Naive thymus-derived CD4-positive, alpha-beta T cell (primary cell): ENCODE measurements around the gene IL1RL2. TPM values are rescaled to one million over a fixed set of nuclear protein-coding genes. Genes with fewer than 3 reads are reported as not detected.

Experiments used
- ATAC-seq: fragments of 150-1000 bp; cut with Tn5 transposase; 2 replicates; pipeline ENCODE4 v1.10.0; 2021; ENCODE audit warnings: mild to moderate bottlenecking, moderate library complexity
- CTCF ChIA-PET: fragments of 350-600 bp; sonication (Branson Sonifier 250); formaldehyde crosslinking; loops from one replicate; lab custom pipeline; 2021; ENCODE audit warnings: antibody characterized with exemption; lab: Charles Lee
- POLR2A ChIA-PET: fragments of 350-600 bp; sonication (Branson Sonifier 250); formaldehyde crosslinking; loops from one replicate; lab custom pipeline; 2021; ENCODE audit warnings: antibody characterized with exemption, inconsistent platforms; lab: Charles Lee
- DNase-seq, 9 donors: peaks; one replicate each; pipeline versions ENCODE4 v3.0.0 to v3.0.0-alpha.2; 2020 to 2022; ENCODE audit warnings: mixed read lengths in 1 of 9
- H3K27ac ChIP-seq: one replicate; pipeline ENCODE4 v1.7.0; 2013; ENCODE audit warnings: mild to moderate bottlenecking, low read depth, low read length, moderate library complexity
- H3K27me3 ChIP-seq, 2 donors: one replicate each; pipeline ENCODE4 v1.7.0; 2013; ENCODE audit warnings: low read length in 2 of 2, mild to moderate bottlenecking in 2 of 2, moderate library complexity in 2 of 2; ENCODE audit not compliant: control insufficient read depth in 2 of 2, insufficient read depth in 2 of 2
- H3K36me3 ChIP-seq, 3 experiments: 1 replicate in 2 of 3; 2 replicates in 1 of 3; pipeline ENCODE4 v1.7.0; 2013; ENCODE audit warnings: low read length in 3 of 3, mild to moderate bottlenecking in 3 of 3, moderate library complexity in 1 of 3; ENCODE audit not compliant: insufficient read depth in 3 of 3, control insufficient read depth in 2 of 3
- H3K4me1 ChIP-seq, 2 donors: one replicate each; pipeline ENCODE4 v1.7.0; 2013; ENCODE audit warnings: low read length in 2 of 2, mild to moderate bottlenecking in 2 of 2, moderate library complexity in 1 of 2; ENCODE audit not compliant: control insufficient read depth in 2 of 2, insufficient read depth in 2 of 2
- H3K4me3 ChIP-seq: 2 replicates; pipeline ENCODE4 v1.7.0; 2013; ENCODE audit warnings: mild to moderate bottlenecking, low read length
- H3K9me3 ChIP-seq, 3 experiments: 1 replicate in 2 of 3; 2 replicates in 1 of 3; pipeline ENCODE4 v1.7.0; 2013; ENCODE audit warnings: low read length in 3 of 3; ENCODE audit not compliant: control insufficient read depth in 2 of 3
- H3K27ac Mint-ChIP-seq, 9 donors: one replicate each; pipeline ENCODE4 v1.8.0; 2020 to 2022; ENCODE audit warnings: mixed read lengths in 9 of 9, mild to moderate bottlenecking in 8 of 9, moderate library complexity in 5 of 9, inconsistent platforms in 2 of 9
- H3K27me3 Mint-ChIP-seq, 5 donors: one replicate each; pipeline ENCODE4 v1.8.0; 2021 to 2022; ENCODE audit warnings: mixed read lengths in 5 of 5, mild to moderate bottlenecking in 1 of 5
- H3K36me3 Mint-ChIP-seq, 5 donors: one replicate each; pipeline ENCODE4 v1.8.0; 2020 to 2022; ENCODE audit warnings: mixed read lengths in 5 of 5, mild to moderate bottlenecking in 3 of 5, inconsistent platforms in 1 of 5
- H3K4me1 Mint-ChIP-seq, 7 donors: one replicate each; pipeline ENCODE4 v1.8.0; 2020 to 2022; ENCODE audit warnings: mixed read lengths in 7 of 7, mild to moderate bottlenecking in 3 of 7, inconsistent platforms in 1 of 7
- H3K4me3 Mint-ChIP-seq, 10 donors: one replicate each; pipeline ENCODE4 v1.8.0; 2020 to 2022; ENCODE audit warnings: mild to moderate bottlenecking in 10 of 10, mixed read lengths in 10 of 10, moderate library complexity in 6 of 10, inconsistent platforms in 2 of 10
- H3K9me3 Mint-ChIP-seq, 11 donors: one replicate each; pipeline ENCODE4 v1.8.0; 2020 to 2022; ENCODE audit warnings: mixed read lengths in 11 of 11, mild to moderate bottlenecking in 4 of 11, inconsistent platforms in 1 of 11, moderate library complexity in 1 of 11
- intact Hi-C, 2 donors: fragments of 100-400 bp; cut with micrococcal nuclease; formaldehyde crosslinking; loops; one replicate each; pipeline ENCODE4 v1.15.1; 2023
- polyA plus RNA-seq, 2 donors: library from polyadenylated mRNA; unstranded; fragments of 300-500 nt; fragmentation: Illumina TruSeq; gene quantifications; one replicate each; pipeline ENCODE4 v1.2.3, GENCODE V29; 2021
- total RNA-seq, 6 experiments: library from RNA in 5 of 6; stranded (reverse) in 5 of 6; gene quantifications; 1 replicate in 5 of 6; 2 replicates in 1 of 6; pipeline ENCODE4 v1.2.3 and lab custom pipeline; 2021 to 2026

IL1RL2 gene
- total and polyA plus RNA-seq, 7 experiments from 2014 or later, result 0.15 to 0.21 TPM; not detected in 5

DNA sequence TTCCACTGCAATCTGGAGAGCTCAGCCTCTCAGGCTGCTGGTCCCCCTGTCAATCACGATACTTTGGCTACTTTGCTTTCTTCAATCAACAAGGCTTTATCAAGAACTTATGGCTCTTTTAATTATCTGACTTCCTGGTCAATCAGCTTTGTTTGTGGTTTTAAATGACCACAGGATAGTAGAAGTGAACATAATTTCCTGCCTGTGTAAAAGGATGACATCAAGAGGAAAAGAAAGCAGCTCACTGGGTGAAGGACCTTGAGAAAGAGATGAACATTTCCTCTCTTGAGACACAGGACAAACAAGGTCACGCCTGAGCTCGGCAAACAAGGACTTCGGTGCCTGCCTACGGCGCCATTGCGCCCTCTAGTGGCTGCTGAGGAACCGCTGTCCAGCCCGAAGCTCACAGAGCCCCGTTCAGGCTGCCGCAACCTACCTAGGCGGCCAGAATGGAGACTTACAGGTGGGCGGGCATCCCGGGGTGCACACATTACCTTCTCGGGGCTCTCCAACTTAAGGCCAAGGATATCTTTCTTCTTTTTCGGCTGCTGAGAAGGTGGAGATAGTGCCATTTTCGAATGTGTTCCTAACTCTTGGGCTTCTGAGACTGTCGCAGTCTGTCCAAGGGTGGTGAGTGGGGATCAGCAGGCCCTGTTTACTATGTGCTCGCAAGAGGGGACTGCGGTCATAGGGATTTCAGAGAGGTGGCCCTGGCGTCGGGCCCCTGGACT lies 54.0 kb downstream of the IL1RL2 start:
- Mint-ChIP-seq H3K4me3 (peak overlapping the region in 5 of 10 donors; percentile 12 to 41 (median 18)), H3K36me3 (no peaks in the 10 kb centered on the region), H3K27ac (peak overlapping the region in 5 of 9 donors; percentile 25 to 72 (median 56)), H3K4me1 (peaks cover 6 to 31% (median 9%) of the 10 kb centered on the region in 7 donors), H3K27me3 (peaks cover 0 to 2% (median 0%) of the 10 kb centered on the region in 5 donors), H3K9me3 (no peaks in the 10 kb centered on the region)
- H3K27me3 ChIP-seq, result peaks cover 0 to 3% of the 10 kb centered on the region in 2 donors
- POLR2A ChIA-PET, result interaction anchor here (0.5 to 1.5 kb wide), 2 partner anchors 214 to 221 kb away, joined by 3 to 4 read pairs; no protein-coding TSS in a partner anchor
- no peak overlapping the region for H3K4me3 ChIP-seq
- peak; percentile 55 to 88 (median 80) for DNase-seq
- intact Hi-C loops, result loop anchor here (1.0 to 5.0 kb wide), 9 partner anchors 53 to 1228 kb away; no protein-coding TSS in a partner anchor
- no peaks in the 10 kb centered on the region for H3K36me3 ChIP-seq
- H3K27ac ChIP-seq, result no peak overlapping the region
- ATAC-seq, result peak; percentile 95
- no peaks in the 10 kb centered on the region for H3K9me3 ChIP-seq
- H3K4me1 ChIP-seq, result peaks cover 7 to 10% of the 10 kb centered on the region in 2 donors
- CTCF ChIA-PET, result interaction anchor here (0.6 to 8.7 kb wide), 37 partner anchors 8 to 1631 kb away, joined by 3 to 141 read pairs (median 5); partner anchors contain the start of genes IL18RAP and IL1RL2

- H3K4me3 ChIP-seq, result no peak overlapping the region
- ChIA-PET CTCF (interaction anchor here (1.3 to 8.7 kb wide), 9 partner anchors 9 to 900 kb away, joined by 3 to 141 read pairs (median 12); no protein-coding TSS in a partner anchor), POLR2A (interaction anchor here (1.5 kb wide), 1 partner anchor 222 kb away, joined by 4 read pairs; no protein-coding TSS in a partner anchor)
- no peak overlapping the region for H3K27ac ChIP-seq
- DNase-seq (no peak), ATAC-seq (no peak)
- Mint-ChIP-seq H3K4me3 (no peak overlapping the region), H3K27me3 (peaks cover 0 to 3% (median 0%) of the 10 kb centered on the region in 5 donors), H3K9me3 (no peaks in the 10 kb centered on the region), H3K36me3 (peaks cover 0 to 2% (median 0%) of the 10 kb centered on the region in 5 donors), H3K4me1 (peaks cover 6 to 30% (median 9%) of the 10 kb centered on the region in 7 donors), H3K27ac (no peak overlapping the region)
- intact Hi-C loops, result loop anchor here (1.0 to 5.0 kb wide), 5 partner anchors 53 to 1229 kb away; no protein-coding TSS in a partner anchor
- H3K27me3 ChIP-seq, result peaks cover 0 to 3% of the 10 kb centered on the region in 2 donors
- H3K9me3 ChIP-seq, result no peaks in the 10 kb centered on the region
- H3K4me1 ChIP-seq, result peaks cover 7 to 10% of the 10 kb centered on the region in 2 donors
- H3K36me3 ChIP-seq, result no peaks in the 10 kb centered on the region
Observed at GRCh38 chr2:102241616-102242305, 54.9 kb downstream of the IL1RL2 start.

DNA sequence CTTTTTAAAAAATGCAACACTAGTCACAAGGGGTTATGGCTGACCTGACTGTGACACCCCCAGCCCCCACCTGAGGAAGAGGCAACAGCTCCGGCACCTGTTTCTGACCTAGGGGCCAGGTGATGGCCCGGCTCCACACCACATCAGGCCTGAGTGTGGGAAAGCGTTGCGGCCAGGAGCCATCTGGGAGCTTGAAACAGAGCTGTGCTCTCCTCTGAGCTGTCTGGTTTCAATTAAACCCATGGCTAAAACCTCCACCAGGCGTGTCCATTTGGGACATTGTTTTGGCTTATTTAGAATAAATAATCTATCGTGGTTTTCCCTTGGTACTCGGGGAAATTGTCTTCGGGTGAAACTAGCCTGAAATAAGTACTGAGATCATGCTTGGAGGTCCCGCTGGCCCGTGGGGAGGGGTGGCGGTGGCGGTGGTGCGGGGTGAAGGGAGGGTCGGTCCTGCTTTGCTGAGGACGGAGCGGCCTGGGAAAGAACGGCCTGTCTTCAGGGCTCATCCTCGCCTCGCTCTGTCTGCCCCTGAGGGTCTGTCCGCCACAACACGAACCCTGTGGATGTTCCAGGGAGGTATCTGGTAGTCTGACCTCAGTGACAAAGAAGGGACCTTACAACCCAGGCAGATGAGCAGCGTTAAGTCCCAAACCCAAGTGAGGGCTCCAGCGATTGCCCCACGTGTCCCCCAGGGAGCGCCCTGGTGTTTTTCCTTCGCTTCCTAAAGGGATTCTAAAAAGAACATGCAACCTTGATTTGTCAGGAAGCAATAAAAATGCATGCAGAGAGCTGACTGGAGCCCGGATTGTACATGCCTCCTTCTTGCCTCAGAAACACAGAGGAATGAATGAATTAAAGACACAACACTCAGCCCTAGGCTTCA lies 58.7 kb downstream of the IL1RL2 start:
- H3K36me3 Mint-ChIP-seq, result peaks cover 0 to 2% (median 0%) of the 10 kb centered on the region in 5 donors
- Histone ChIP-seq H3K4me1 (peaks cover 7 to 9% of the 10 kb centered on the region in 2 donors), H3K4me3 (no peak overlapping the region), H3K9me3 (no peaks in the 10 kb centered on the region), H3K27me3 (peaks cover 0 to 3% of the 10 kb centered on the region in 2 donors), H3K36me3 (no peaks in the 10 kb centered on the region), H3K27ac (no peak overlapping the region)
- H3K27me3 Mint-ChIP-seq, result peaks cover 0 to 3% (median 0%) of the 10 kb centered on the region in 5 donors
- ATAC-seq (no peak), DNase-seq (no peak)
- ChIA-PET CTCF (interaction anchor here (1.3 to 8.7 kb wide), 2 partner anchors 198 to 222 kb away, joined by 4 to 141 read pairs; no protein-coding TSS in a partner anchor), POLR2A (no interaction called here)
- intact Hi-C loops, result no loop called here
- peaks cover 5 to 16% (median 6%) of the 10 kb centered on the region in 7 donors for H3K4me1 Mint-ChIP-seq
- no peak overlapping the region for H3K4me3 Mint-ChIP-seq
- H3K27ac Mint-ChIP-seq, result no peak overlapping the region
- H3K9me3 Mint-ChIP-seq, result no peaks in the 10 kb centered on the region

DNA sequence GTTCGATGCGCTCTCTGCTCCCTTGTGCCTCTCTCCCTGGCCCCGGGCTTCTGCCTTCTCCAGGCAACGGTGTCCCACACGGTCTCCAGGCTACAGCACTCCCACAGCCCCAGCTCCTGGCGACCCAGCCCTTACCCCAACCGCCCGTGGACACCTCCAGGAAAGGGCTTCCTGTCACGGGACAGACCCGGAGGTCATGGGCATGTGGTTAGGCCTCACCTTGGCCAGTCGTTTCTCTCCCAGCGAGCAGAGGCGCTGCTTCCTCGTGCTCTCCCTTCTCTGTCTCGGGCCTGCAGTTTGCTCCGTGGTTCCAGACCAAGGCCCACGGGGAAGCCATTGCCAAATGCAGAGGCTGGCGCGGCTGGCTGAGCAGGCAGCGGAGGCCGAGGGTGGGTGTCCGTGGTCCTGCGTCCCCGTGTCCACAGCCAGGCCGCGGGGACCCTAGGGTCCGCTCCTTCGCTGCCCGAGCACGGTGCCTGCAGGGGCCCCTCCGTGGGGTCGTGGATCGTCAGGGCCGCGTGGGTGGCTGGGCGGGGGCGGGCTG lies 63.5 kb downstream of the IL1RL2 start:
- H3K9me3 ChIP-seq, result no peaks in the 10 kb centered on the region
- intact Hi-C loops, result loop anchor here (5.0 to 10.0 kb wide), 2 partner anchors 168 to 546 kb away; no protein-coding TSS in a partner anchor
- CTCF ChIA-PET, result interaction anchor here (0.8 to 3.0 kb wide), 4 partner anchors 8 to 193 kb away, joined by 3 to 25 read pairs (median 7); partner anchors contain the start of gene IL18R1
- Mint-ChIP-seq H3K27me3 (peaks cover 0 to 9% (median 2%) of the 10 kb centered on the region in 5 donors), H3K27ac (peak overlapping the region in 2 of 9 donors; percentile 72 to 86), H3K36me3 (peaks cover 0 to 13% (median 0%) of the 10 kb centered on the region in 5 donors), H3K4me3 (peak overlapping the region in 5 of 10 donors; percentile 25 to 99 (median 86)), H3K9me3 (peaks cover 0 to 2% (median 0%) of the 10 kb centered on the region in 11 donors), H3K4me1 (peaks cover 3 to 41% (median 10%) of the 10 kb centered on the region in 7 donors)
- DNase-seq (no peak), ATAC-seq (no peak)
- no peak overlapping the region for H3K4me3 ChIP-seq
- POLR2A ChIA-PET, result no interaction called here
- peaks cover 0 to 14% of the 10 kb centered on the region in 2 donors for H3K4me1 ChIP-seq
- H3K27me3 ChIP-seq, result no peaks in the 10 kb centered on the region
- H3K27ac ChIP-seq, result no peak overlapping the region
- H3K36me3 ChIP-seq, result no peaks in the 10 kb centered on the region

- no peaks in the 10 kb centered on the region for H3K27me3 ChIP-seq
- POLR2A ChIA-PET, result no interaction called here
- CTCF ChIA-PET, result interaction anchor here (0.6 to 3.0 kb wide), 14 partner anchors 9 to 245 kb away, joined by 3 to 25 read pairs (median 3); partner anchors contain the start of gene IL18R1
- Mint-ChIP-seq H3K4me3 (peak overlapping the region; percentile 86 to 99 (median 94)), H3K4me1 (peaks cover 7 to 44% (median 14%) of the 10 kb centered on the region in 7 donors), H3K9me3 (peaks cover 0 to 2% (median 0%) of the 10 kb centered on the region in 11 donors), H3K27ac (peak overlapping the region in 7 of 9 donors; percentile 56 to 94 (median 78)), H3K27me3 (peaks cover 0 to 5% (median 2%) of the 10 kb centered on the region in 5 donors), H3K36me3 (peaks cover 0 to 14% (median 0%) of the 10 kb centered on the region in 5 donors)
- no peak overlapping the region for H3K27ac ChIP-seq
- ATAC-seq (peak; percentile 90), DNase-seq (peak; percentile 28 to 63 (median 57))
- H3K4me3 ChIP-seq, result peak overlapping the region; percentile 75
- intact Hi-C loops, result loop anchor here (1.0 to 10.0 kb wide), 5 partner anchors 104 to 546 kb away; partner anchors contain the start of gene IL18R1 (in 1 of the 2)
- H3K36me3 ChIP-seq, result no peaks in the 10 kb centered on the region
- H3K4me1 ChIP-seq, result peaks cover 0 to 18% of the 10 kb centered on the region in 2 donors
- no peaks in the 10 kb centered on the region for H3K9me3 ChIP-seq
Observed at GRCh38 chr2:102251042-102251848, 64.4 kb downstream of the IL1RL2 start.
